ENCODE results near the gene BCAS3.

BCAS3 gene

GRCh38 chr17:61249649-61250299, 572.1 kb downstream of the BCAS3 start:
- Histone ChIP-seq H4K8ac (ENCODE audit: low read depth, low read length) (no peak overlapping the region), H3K9me3 (ENCODE audit: insufficient read depth, low read depth, low read length) (no peaks in the 10 kb centered on the region), H3K36me3 (ENCODE audit: control insufficient read depth in 1 of 2, insufficient read depth in 2 of 2, low read length in 2 of 2) (no peaks in the 10 kb centered on the region), H3K79me2 (ENCODE audit: control insufficient read depth, insufficient read depth, low read length, poor library complexity) (no peaks in the 10 kb centered on the region), H4K91ac (ENCODE audit: low read depth, low read length) (peak overlapping the region; percentile 45), H3K27me3 (ENCODE audit: insufficient read depth, low read length) (no peaks in the 10 kb centered on the region), H3K27ac (ENCODE audit: low read depth, low read length) (peak overlapping the region; percentile 1), H2BK5ac (ENCODE audit: low read depth, low read length, poor library complexity) (peak overlapping the region; percentile 83), H3K18ac (ENCODE audit: low read length) (no peak overlapping the region), H3K9ac (ENCODE audit: low read length) (no peak overlapping the region), H3K4me1 (ENCODE audit: control insufficient read depth in 1 of 2, insufficient read depth in 2 of 2, low read length in 2 of 2) (peaks cover 7% of the 10 kb centered on the region in 2 experiments), H3K23ac (ENCODE audit: low read length) (no peak overlapping the region), H3K4me2 (ENCODE audit: low read length) (no peak overlapping the region), H2AFZ (ENCODE audit: insufficient read depth, low read length, poor library complexity) (no peak overlapping the region), H2BK12ac (ENCODE audit: low read length) (no peak overlapping the region), H2BK120ac (ENCODE audit: insufficient read depth, low read length, poor library complexity) (peak overlapping the region; percentile 40), H4K12ac (ENCODE audit: low read depth, low read length) (no peak overlapping the region), H3K14ac (ENCODE audit: low read length) (no peak overlapping the region), H3K4me3 (ENCODE audit: low read depth, low read length) (no peak overlapping the region), H3K4ac (ENCODE audit: low read depth, low read length) (no peak overlapping the region), H3K79me1 (ENCODE audit: low read length) (peaks cover 3% of the 10 kb centered on the region), H2AK5ac (ENCODE audit: low read length) (no peak overlapping the region)
- no peak for DNase-seq
- WGBS (ENCODE audit: extremely low coverage, insufficient coverage, insufficient read length), result no CpG with 5 or more reads among the region's 4 CpGs

GRCh38 chr17:61250335-61250890, 572.8 kb downstream of the BCAS3 start:
- Histone ChIP-seq H4K8ac (ENCODE audit: low read depth, low read length) (no peak overlapping the region), H3K9me3 (ENCODE audit: insufficient read depth, low read depth, low read length) (no peaks in the 10 kb centered on the region), H3K18ac (ENCODE audit: low read length) (no peak overlapping the region), H3K36me3 (ENCODE audit: control insufficient read depth in 1 of 2, insufficient read depth in 2 of 2, low read length in 2 of 2) (no peaks in the 10 kb centered on the region), H3K9ac (ENCODE audit: low read length) (no peak overlapping the region), H3K4ac (ENCODE audit: low read depth, low read length) (no peak overlapping the region), H3K27ac (ENCODE audit: low read depth, low read length) (peak overlapping the region; percentile 68), H4K12ac (ENCODE audit: low read depth, low read length) (no peak overlapping the region), H3K79me1 (ENCODE audit: low read length) (peaks cover 3% of the 10 kb centered on the region), H2BK120ac (ENCODE audit: insufficient read depth, low read length, poor library complexity) (peak overlapping the region; percentile 41), H2BK5ac (ENCODE audit: low read depth, low read length, poor library complexity) (no peak overlapping the region), H3K4me1 (ENCODE audit: control insufficient read depth in 1 of 2, insufficient read depth in 2 of 2, low read length in 2 of 2) (peaks cover 7% of the 10 kb centered on the region in 2 experiments), H2AK5ac (ENCODE audit: low read length) (no peak overlapping the region), H3K4me3 (ENCODE audit: low read depth, low read length) (no peak overlapping the region), H3K79me2 (ENCODE audit: control insufficient read depth, insufficient read depth, low read length, poor library complexity) (no peaks in the 10 kb centered on the region), H3K23ac (ENCODE audit: low read length) (no peak overlapping the region), H3K27me3 (ENCODE audit: insufficient read depth, low read length) (no peaks in the 10 kb centered on the region), H2BK12ac (ENCODE audit: low read length) (no peak overlapping the region), H4K91ac (ENCODE audit: low read depth, low read length) (no peak overlapping the region), H3K4me2 (ENCODE audit: low read length) (peak overlapping the region; percentile 22), H2AFZ (ENCODE audit: insufficient read depth, low read length, poor library complexity) (no peak overlapping the region), H3K14ac (ENCODE audit: low read length) (no peak overlapping the region)
- DNase-seq, result peak in 1 of 2 donors; percentile 13
- WGBS (ENCODE audit: extremely low coverage, insufficient coverage, insufficient read length), result no CpG with 5 or more reads among the region's 6 CpGs

DNA sequence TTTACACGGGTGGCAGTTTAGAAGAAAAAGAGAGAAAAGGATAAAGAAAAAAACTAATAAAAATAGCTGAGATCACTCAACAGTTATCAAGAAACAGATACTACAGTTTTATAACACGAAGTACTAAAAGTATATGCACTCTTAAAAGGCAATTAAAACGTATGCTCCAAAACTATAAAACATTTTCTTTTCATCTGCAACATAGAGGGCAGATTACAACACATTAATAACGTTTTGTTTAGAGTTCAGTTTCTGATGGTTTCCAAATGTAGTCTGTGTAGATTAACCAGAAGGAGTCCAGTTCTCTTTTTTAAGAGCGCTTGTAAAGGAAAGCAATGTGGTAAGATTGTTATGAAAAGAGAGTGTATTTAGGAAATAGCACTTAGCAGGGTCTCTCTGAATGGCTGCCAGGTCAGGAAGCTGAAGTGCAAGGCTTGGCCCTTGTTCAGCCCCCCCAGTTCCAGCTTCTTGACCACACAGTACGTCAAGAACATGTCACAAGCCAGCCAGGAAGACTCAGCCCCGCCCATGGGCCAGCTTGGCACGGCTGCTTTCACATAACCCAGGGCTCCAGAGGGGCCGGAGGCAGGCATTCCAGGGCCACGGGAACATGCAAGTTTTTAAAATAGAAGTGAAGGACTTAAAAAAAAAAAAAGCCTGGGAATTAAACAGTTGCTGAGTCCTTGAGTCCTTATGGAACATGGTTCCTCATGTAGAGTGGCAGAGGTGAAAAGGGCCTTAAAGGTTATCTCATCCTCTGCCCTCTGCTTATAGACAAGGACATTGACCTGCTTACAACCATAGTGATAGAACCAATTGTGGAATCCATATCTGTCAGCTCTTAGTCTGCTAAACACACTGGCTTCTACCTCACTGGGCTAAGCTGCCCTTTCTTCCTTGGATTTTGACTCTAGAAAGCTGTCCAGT, 574.6 kb downstream of the BCAS3 start:
- peak in 1 of 2 donors; percentile 19 for DNase-seq
- Histone ChIP-seq H3K4me1 (ENCODE audit: control insufficient read depth in 1 of 2, insufficient read depth in 2 of 2, low read length in 2 of 2) (peaks cover 7% of the 10 kb centered on the region in 2 experiments), H3K9me3 (ENCODE audit: insufficient read depth, low read depth, low read length) (no peaks in the 10 kb centered on the region), H4K91ac (ENCODE audit: low read depth, low read length) (peak overlapping the region; percentile 53), H3K36me3 (ENCODE audit: control insufficient read depth in 1 of 2, insufficient read depth in 2 of 2, low read length in 2 of 2) (no peaks in the 10 kb centered on the region), H3K27ac (ENCODE audit: low read depth, low read length) (no peak overlapping the region), H3K79me2 (ENCODE audit: control insufficient read depth, insufficient read depth, low read length, poor library complexity) (no peaks in the 10 kb centered on the region), H3K9ac (ENCODE audit: low read length) (no peak overlapping the region), H3K14ac (ENCODE audit: low read length) (peak overlapping the region; percentile 72), H3K4me2 (ENCODE audit: low read length) (no peak overlapping the region), H2BK120ac (ENCODE audit: insufficient read depth, low read length, poor library complexity) (no peak overlapping the region), H3K4me3 (ENCODE audit: low read depth, low read length) (no peak overlapping the region), H2BK12ac (ENCODE audit: low read length) (peak overlapping the region; percentile 79), H3K23ac (ENCODE audit: low read length) (no peak overlapping the region), H2AFZ (ENCODE audit: insufficient read depth, low read length, poor library complexity) (no peak overlapping the region), H3K27me3 (ENCODE audit: insufficient read depth, low read length) (no peaks in the 10 kb centered on the region), H2BK5ac (ENCODE audit: low read depth, low read length, poor library complexity) (peak overlapping the region; percentile 47), H2AK5ac (ENCODE audit: low read length) (no peak overlapping the region), H4K8ac (ENCODE audit: low read depth, low read length) (no peak overlapping the region), H3K79me1 (ENCODE audit: low read length) (peaks cover 3% of the 10 kb centered on the region), H3K4ac (ENCODE audit: low read depth, low read length) (no peak overlapping the region), H3K18ac (ENCODE audit: low read length) (no peak overlapping the region), H4K12ac (ENCODE audit: low read depth, low read length) (no peak overlapping the region)
- WGBS (ENCODE audit: extremely low coverage, insufficient coverage, insufficient read length), result no CpG with 5 or more reads among the region's 10 CpGs

DNA sequence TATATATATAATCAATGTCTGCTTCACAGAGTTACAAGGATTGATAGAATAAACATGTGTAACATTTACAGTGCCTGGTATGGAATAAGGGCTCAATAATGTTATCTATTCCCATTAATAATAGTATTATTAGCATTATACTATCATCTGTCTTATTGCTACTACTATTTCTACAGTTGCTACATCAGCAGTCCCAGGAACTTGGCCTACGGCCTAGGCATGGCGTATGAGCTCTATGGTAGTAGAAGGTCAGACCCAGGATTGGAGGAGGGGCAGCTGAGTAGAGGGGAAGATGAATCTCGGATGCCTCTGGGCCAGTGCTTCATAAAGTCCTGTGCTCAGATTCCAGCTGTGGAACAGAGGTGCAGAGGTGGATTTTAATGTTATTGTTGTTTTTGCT, 575.7 kb downstream of the BCAS3 start:
- H3K23ac ChIP-seq (ENCODE audit: low read length), result no peak overlapping the region
- no peak overlapping the region for H4K8ac ChIP-seq (ENCODE audit: low read depth, low read length)

More for the DNA sequence above, 575.7 kb downstream of the BCAS3 start:
- no peak overlapping the region for H3K9ac ChIP-seq (ENCODE audit: low read length)
- no peaks in the 10 kb centered on the region for H3K27me3 ChIP-seq (ENCODE audit: insufficient read depth, low read length)
- H2BK120ac ChIP-seq (ENCODE audit: insufficient read depth, low read length, poor library complexity), result no peak overlapping the region
- H3K14ac ChIP-seq (ENCODE audit: low read length), result no peak overlapping the region
- H3K4ac ChIP-seq (ENCODE audit: low read depth, low read length), result no peak overlapping the region
- DNase-seq, result no peak
- H3K27ac ChIP-seq (ENCODE audit: low read depth, low read length), result no peak overlapping the region
- peaks cover 7% of the 10 kb centered on the region in 2 experiments for H3K4me1 ChIP-seq (ENCODE audit: control insufficient read depth in 1 of 2, insufficient read depth in 2 of 2, low read length in 2 of 2)
- no peaks in the 10 kb centered on the region for H3K9me3 ChIP-seq (ENCODE audit: insufficient read depth, low read depth, low read length)
- no peak overlapping the region for H2AFZ ChIP-seq (ENCODE audit: insufficient read depth, low read length, poor library complexity)
- H2BK12ac ChIP-seq (ENCODE audit: low read length), result no peak overlapping the region
- H3K4me3 ChIP-seq (ENCODE audit: low read depth, low read length), result no peak overlapping the region
- H4K12ac ChIP-seq (ENCODE audit: low read depth, low read length), result no peak overlapping the region
- H3K79me1 ChIP-seq (ENCODE audit: low read length), result peaks cover 3% of the 10 kb centered on the region
- no peak overlapping the region for H2AK5ac ChIP-seq (ENCODE audit: low read length)
- H2BK5ac ChIP-seq (ENCODE audit: low read depth, low read length, poor library complexity), result no peak overlapping the region
- no CpG with 5 or more reads among the region's 3 CpGs for WGBS (ENCODE audit: extremely low coverage, insufficient coverage, insufficient read length)
- no peaks in the 10 kb centered on the region for H3K36me3 ChIP-seq (ENCODE audit: control insufficient read depth in 1 of 2, insufficient read depth in 2 of 2, low read length in 2 of 2)
- no peak overlapping the region for H3K18ac ChIP-seq (ENCODE audit: low read length)
- no peak overlapping the region for H4K91ac ChIP-seq (ENCODE audit: low read depth, low read length)
- no peak overlapping the region for H3K4me2 ChIP-seq (ENCODE audit: low read length)
- H3K79me2 ChIP-seq (ENCODE audit: control insufficient read depth, insufficient read depth, low read length, poor library complexity), result no peaks in the 10 kb centered on the region
